ENCODE results near the gene ABCD1. TPM values are rescaled to one million over a fixed set of nuclear protein-coding genes. Genes with fewer than 3 reads are reported as not detected.

The ABCD1 gene
- total and polyA plus RNA-seq, 7 donors = 1.8 to 21.3 (median 12.8) TPM

DNA sequence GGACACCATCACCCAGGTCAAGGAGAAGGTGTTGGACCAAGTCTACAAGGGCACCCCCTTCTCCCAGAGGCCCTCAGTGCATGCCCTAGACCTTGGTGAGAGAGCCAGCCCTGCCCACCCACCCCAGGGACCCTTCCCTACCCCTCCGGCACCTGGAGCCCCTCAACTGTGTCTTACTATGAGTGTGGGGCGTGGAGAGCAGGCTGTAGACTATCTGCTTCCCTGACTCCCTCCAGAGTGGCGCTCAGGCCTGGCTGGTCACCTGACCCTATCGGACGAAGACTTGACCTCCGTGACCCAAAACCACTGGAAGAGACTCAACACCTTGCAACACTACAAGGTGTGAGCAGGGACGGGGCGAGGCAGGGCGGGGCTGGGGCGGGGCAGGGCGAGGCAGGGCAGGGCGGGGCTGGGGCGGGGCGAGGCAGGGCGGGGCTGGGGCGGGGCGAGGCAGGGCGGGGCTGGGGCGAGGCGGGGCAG is 51.5 kb downstream of the ABCD1 start:
- intact Hi-C loops (cut with DNase I) = no loop called here
- Histone ChIP-seq H3K4me3 (no peak overlapping the region), H3K4me1 (peaks cover 0 to 15% (median 13%) of the 10 kb centered on the region in 4 donors), H3K27me3 (peaks cover 0 to 3% (median 0%) of the 10 kb centered on the region in 3 donors), H3K27ac (no peak overlapping the region), H3K36me3 (peaks cover 0 to 39% (median 9%) of the 10 kb centered on the region in 4 donors), H3K9me3 (no peaks in the 10 kb centered on the region)
- TF ChIP-seq POLR2AphosphoS5 (IDR thresholded peaks at IDR 0.05) (no peak), EP300 (IDR thresholded peaks at IDR 0.05) (no peak), POLR2A (IDR thresholded peaks at IDR 0.05) (no peak)
- TF ChIP-seq, protein P1, sequence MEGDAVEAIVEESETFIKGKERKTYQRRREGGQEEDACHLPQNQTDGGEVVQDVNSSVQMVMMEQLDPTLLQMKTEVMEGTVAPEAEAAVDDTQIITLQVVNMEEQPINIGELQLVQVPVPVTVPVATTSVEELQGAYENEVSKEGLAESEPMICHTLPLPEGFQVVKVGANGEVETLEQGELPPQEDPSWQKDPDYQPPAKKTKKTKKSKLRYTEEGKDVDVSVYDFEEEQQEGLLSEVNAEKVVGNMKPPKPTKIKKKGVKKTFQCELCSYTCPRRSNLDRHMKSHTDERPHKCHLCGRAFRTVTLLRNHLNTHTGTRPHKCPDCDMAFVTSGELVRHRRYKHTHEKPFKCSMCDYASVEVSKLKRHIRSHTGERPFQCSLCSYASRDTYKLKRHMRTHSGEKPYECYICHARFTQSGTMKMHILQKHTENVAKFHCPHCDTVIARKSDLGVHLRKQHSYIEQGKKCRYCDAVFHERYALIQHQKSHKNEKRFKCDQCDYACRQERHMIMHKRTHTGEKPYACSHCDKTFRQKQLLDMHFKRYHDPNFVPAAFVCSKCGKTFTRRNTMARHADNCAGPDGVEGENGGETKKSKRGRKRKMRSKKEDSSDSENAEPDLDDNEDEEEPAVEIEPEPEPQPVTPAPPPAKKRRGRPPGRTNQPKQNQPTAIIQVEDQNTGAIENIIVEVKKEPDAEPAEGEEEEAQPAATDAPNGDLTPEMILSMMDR (IDR thresholded peaks at IDR 0.05) = no peak
- WGBS, 2 donors = 60 to 81% methylated on average over 13 to 15 of the region's 20 CpGs
- no peak for DNase-seq

- WGBS, 2 donors = 45 to 83% methylated on average over 17 to 21 of the region's 22 CpGs
Measured at GRCh38 chrX:153776611-153777045, 52.0 kb downstream of the ABCD1 start.

GRCh38 chrX:153777261-153778090 is 52.8 kb downstream of the ABCD1 start:
- H3K9me3 ChIP-seq = no peaks in the 10 kb centered on the region
- H3K36me3 ChIP-seq = peaks cover 0 to 28% (median 9%) of the 10 kb centered on the region in 4 donors
- H3K4me1 ChIP-seq = peaks cover 0 to 28% (median 26%) of the 10 kb centered on the region in 4 donors
- peaks cover 0 to 3% (median 0%) of the 10 kb centered on the region in 3 donors for H3K27me3 ChIP-seq
- 77 to 87% methylated on average over 34 of the region's 34 CpGs for WGBS, 2 donors
- TF ChIP-seq EP300 (IDR thresholded peaks at IDR 0.05) = no peak
- no peak for TF ChIP-seq POLR2AphosphoS5 (IDR thresholded peaks at IDR 0.05)
- TF ChIP-seq, protein P1 (IDR thresholded peaks at IDR 0.05) = no peak
- no peak for TF ChIP-seq POLR2A (IDR thresholded peaks at IDR 0.05)
- intact Hi-C loops (cut with DNase I) = no loop called here
- H3K27ac ChIP-seq = no peak overlapping the region
- H3K4me3 ChIP-seq = no peak overlapping the region
- no peak for DNase-seq

More at GRCh38 chrX:153776611-153777045, 52.0 kb downstream of the ABCD1 start:
- no peak overlapping the region for H3K4me3 ChIP-seq
- H3K27ac ChIP-seq = no peak overlapping the region
- H3K36me3 ChIP-seq = peaks cover 0 to 34% (median 9%) of the 10 kb centered on the region in 4 donors
- no peaks in the 10 kb centered on the region for H3K9me3 ChIP-seq
- intact Hi-C loops (cut with DNase I) = no loop called here
- H3K27me3 ChIP-seq = peaks cover 0 to 3% (median 0%) of the 10 kb centered on the region in 3 donors
- H3K4me1 ChIP-seq = peaks cover 0 to 19% (median 18%) of the 10 kb centered on the region in 4 donors
- TF ChIP-seq POLR2AphosphoS5 (IDR thresholded peaks at IDR 0.05) = no peak
- TF ChIP-seq EP300 (IDR thresholded peaks at IDR 0.05) = no peak
- TF ChIP-seq, protein P1 (IDR thresholded peaks at IDR 0.05) = no peak
- TF ChIP-seq POLR2A (IDR thresholded peaks at IDR 0.05) = no peak
- DNase-seq = peak; percentile 36

GRCh38 chrX:153778181-153778580 is 53.5 kb downstream of the ABCD1 start:
- no peak for TF ChIP-seq POLR2A (IDR thresholded peaks at IDR 0.05)
- TF ChIP-seq EP300 (IDR thresholded peaks at IDR 0.05) = no peak
- TF ChIP-seq POLR2AphosphoS5 (IDR thresholded peaks at IDR 0.05) = no peak
- TF ChIP-seq, protein P1 (IDR thresholded peaks at IDR 0.05) = no peak
- DNase-seq = no peak
- intact Hi-C loops (cut with DNase I) = no loop called here
- H3K36me3 ChIP-seq = peaks cover 0 to 24% (median 9%) of the 10 kb centered on the region in 4 donors
- no peak overlapping the region for H3K27ac ChIP-seq
- H3K4me3 ChIP-seq = no peak overlapping the region
- WGBS, 2 donors = 55 to 66% methylated on average over 17 of the region's 17 CpGs
- H3K4me1 ChIP-seq = peaks cover 0 to 32% (median 29%) of the 10 kb centered on the region in 4 donors
- peaks cover 0 to 3% (median 0%) of the 10 kb centered on the region in 3 donors for H3K27me3 ChIP-seq
- H3K9me3 ChIP-seq = no peaks in the 10 kb centered on the region
